ENCODE measurements around the gene TSR3.

Gene TSR3

DNA sequence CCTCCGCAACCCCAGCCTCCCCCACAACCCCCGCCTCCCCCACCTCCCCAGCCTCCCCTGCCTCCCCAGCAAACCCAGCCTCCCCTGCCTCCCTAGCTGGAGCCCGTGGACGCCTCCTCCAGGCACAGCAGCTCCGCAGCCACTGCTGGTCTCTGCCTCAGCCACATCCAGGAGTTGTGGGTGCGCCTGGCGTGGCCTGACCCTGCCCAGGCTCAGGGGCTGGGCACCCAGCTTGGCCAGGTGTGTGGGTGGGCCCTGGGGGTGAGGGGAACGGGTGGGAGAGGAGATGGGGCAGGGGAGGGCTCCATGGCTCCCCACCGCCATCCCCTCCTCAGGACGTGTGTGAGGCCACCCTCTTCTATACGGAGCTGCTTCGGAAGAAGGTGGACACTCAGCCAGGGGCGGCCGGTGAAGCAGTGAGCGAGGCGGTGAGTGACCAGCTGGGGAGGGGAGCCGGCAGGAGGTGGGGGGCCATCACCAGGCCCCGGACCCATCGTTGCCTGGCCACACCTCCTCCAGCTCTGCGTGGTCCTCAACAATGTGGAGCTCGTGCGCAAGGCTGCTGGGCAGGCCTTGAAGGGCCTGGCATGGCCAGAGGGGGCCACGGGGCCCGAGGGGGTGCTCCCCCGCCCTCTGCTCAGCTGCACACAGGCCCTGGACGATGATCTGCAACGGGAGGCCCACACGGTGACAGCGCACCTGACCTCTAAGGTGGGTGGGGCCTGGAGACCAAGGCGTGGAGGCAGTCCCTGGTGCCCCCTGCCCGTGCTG lies 5.8 kb downstream of the TSR3 start:
- no peaks in the 10 kb centered on the region for H3K9me2 ChIP-seq (replicated peaks; ENCODE audit: control insufficient read depth, low read length)
- peaks cover 6% of the 10 kb centered on the region for H3K79me2 ChIP-seq (ENCODE audit: control insufficient read depth, low read length)
- peaks cover 13% of the 10 kb centered on the region; the same call in 1 of the 2 replicates for H3K36me3 ChIP-seq (ENCODE audit: control insufficient read depth, low read length)
- no peaks in the 10 kb centered on the region for H3K27me3 ChIP-seq (ENCODE audit: control insufficient read depth, low read length)
- no peaks in the 10 kb centered on the region for H3K9me3 ChIP-seq (ENCODE audit: control insufficient read depth, insufficient read depth, low read length)
- peaks cover 27% of the 10 kb centered on the region for H3K4me1 ChIP-seq (ENCODE audit: control insufficient read depth, low read length)
- TF ChIP-seq EZH2phosphoT487 (IDR thresholded peaks at IDR 0.05; ENCODE audit: borderline replicate concordance, low read length), result no peak
- TF ChIP-seq, protein P1, sequence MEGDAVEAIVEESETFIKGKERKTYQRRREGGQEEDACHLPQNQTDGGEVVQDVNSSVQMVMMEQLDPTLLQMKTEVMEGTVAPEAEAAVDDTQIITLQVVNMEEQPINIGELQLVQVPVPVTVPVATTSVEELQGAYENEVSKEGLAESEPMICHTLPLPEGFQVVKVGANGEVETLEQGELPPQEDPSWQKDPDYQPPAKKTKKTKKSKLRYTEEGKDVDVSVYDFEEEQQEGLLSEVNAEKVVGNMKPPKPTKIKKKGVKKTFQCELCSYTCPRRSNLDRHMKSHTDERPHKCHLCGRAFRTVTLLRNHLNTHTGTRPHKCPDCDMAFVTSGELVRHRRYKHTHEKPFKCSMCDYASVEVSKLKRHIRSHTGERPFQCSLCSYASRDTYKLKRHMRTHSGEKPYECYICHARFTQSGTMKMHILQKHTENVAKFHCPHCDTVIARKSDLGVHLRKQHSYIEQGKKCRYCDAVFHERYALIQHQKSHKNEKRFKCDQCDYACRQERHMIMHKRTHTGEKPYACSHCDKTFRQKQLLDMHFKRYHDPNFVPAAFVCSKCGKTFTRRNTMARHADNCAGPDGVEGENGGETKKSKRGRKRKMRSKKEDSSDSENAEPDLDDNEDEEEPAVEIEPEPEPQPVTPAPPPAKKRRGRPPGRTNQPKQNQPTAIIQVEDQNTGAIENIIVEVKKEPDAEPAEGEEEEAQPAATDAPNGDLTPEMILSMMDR (IDR thresholded peaks at IDR 0.05; ENCODE audit: low read depth, low read length, poor library complexity, severe bottlenecking), result no peak
- no peak overlapping the region for H3K4me2 ChIP-seq (ENCODE audit: low read length)
- H3K27ac ChIP-seq (ENCODE audit: low read depth, low read length), result no peak overlapping the region
- no peaks in the 10 kb centered on the region for H3F3A ChIP-seq (ENCODE audit: control insufficient read depth, insufficient read depth)
- peaks cover 4% of the 10 kb centered on the region; the same call in 1 of the 2 replicates for H4K20me1 ChIP-seq (ENCODE audit: control insufficient read depth, insufficient read depth, low read depth, low read length)
- H3K4me3 ChIP-seq (ENCODE audit: low read length), result no peak overlapping the region

DNA sequence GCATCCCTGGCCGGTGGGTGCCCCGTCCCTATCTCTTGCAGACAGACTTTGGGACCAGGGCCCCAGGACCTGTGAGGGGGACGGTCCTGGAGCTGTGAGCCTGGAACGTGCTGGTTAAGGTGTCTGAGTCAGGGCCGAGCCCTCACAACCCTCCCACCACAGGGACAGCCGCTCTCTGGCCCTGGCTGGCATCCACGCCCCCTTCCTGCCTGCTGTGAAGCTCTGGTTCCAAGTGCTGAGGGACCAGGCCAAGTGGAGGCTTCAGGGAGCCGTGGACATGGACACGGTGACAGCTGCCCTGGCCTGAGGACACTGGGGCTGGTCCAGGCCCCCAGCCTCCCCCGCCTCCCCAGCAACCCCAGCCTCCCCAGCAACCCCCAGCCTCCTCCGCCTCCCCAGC lies 6.6 kb downstream of the TSR3 start:
- peaks cover 13% of the 10 kb centered on the region; the same call in 1 of the 2 replicates for H3K36me3 ChIP-seq (ENCODE audit: control insufficient read depth, low read length)
- no peaks in the 10 kb centered on the region for H3K79me2 ChIP-seq (ENCODE audit: control insufficient read depth, low read length)

DNA sequence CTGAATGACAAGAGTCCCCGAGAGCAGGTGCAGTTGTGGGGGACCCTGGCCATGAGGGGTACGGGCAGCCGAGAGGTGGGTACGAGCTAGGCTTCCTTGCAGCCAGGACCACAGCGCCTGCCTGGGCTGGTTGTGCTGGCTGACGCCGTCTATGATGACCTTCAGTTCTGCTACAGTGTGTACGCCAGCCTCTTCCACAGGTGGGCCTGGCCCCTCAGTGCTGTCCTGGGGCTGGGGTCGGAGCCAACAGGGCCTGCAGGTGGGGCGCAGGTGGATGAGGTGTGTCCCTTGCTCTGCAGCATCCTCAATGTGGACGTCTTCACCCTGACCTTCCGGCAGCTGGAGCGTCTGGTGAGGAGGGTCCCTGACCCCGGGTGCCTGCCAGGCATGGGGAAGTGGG lies 7.2 kb downstream of the TSR3 start:
- Histone ChIP-seq H3K27me3 (ENCODE audit: control insufficient read depth, low read length) (no peaks in the 10 kb centered on the region), H3K4me3 (ENCODE audit: low read length) (no peak overlapping the region), H3K27ac (ENCODE audit: low read depth, low read length) (no peak overlapping the region), H3K4me2 (ENCODE audit: low read length) (no peak overlapping the region), H4K20me1 (ENCODE audit: control insufficient read depth, insufficient read depth, low read depth, low read length) (peaks cover 4% of the 10 kb centered on the region; the same call in 1 of the 2 replicates), H3K9me2 (replicated peaks; ENCODE audit: control insufficient read depth, low read length) (no peaks in the 10 kb centered on the region), H3K36me3 (ENCODE audit: control insufficient read depth, low read length) (peaks cover 10% of the 10 kb centered on the region; the same call in 1 of the 2 replicates), H3F3A (ENCODE audit: control insufficient read depth, insufficient read depth) (no peaks in the 10 kb centered on the region), H3K4me1 (ENCODE audit: control insufficient read depth, low read length) (peaks cover 23% of the 10 kb centered on the region), H3K9me3 (ENCODE audit: control insufficient read depth, insufficient read depth, low read length) (peaks cover 6% of the 10 kb centered on the region; the same call in 1 of the 2 replicates), H3K79me2 (ENCODE audit: control insufficient read depth, low read length) (no peaks in the 10 kb centered on the region)
- TF ChIP-seq, protein P1 (IDR thresholded peaks at IDR 0.05; ENCODE audit: low read depth, low read length, poor library complexity, severe bottlenecking), result no peak
- TF ChIP-seq EZH2phosphoT487 (IDR thresholded peaks at IDR 0.05; ENCODE audit: borderline replicate concordance, low read length), result no peak

More for the DNA sequence above, 6.6 kb downstream of the TSR3 start:
- Histone ChIP-seq H3K4me1 (ENCODE audit: control insufficient read depth, low read length) (peaks cover 23% of the 10 kb centered on the region), H3K27ac (ENCODE audit: low read depth, low read length) (no peak overlapping the region), H3F3A (ENCODE audit: control insufficient read depth, insufficient read depth) (no peaks in the 10 kb centered on the region), H3K9me3 (ENCODE audit: control insufficient read depth, insufficient read depth, low read length) (peaks cover 2% of the 10 kb centered on the region; the same call in 1 of the 2 replicates), H3K4me3 (ENCODE audit: low read length) (no peak overlapping the region), H3K9me2 (replicated peaks; ENCODE audit: control insufficient read depth, low read length) (no peaks in the 10 kb centered on the region), H3K4me2 (ENCODE audit: low read length) (no peak overlapping the region), H3K27me3 (ENCODE audit: control insufficient read depth, low read length) (no peaks in the 10 kb centered on the region), H4K20me1 (ENCODE audit: control insufficient read depth, insufficient read depth, low read depth, low read length) (peaks cover 4% of the 10 kb centered on the region; the same call in 1 of the 2 replicates)
- TF ChIP-seq, protein P1 (IDR thresholded peaks at IDR 0.05; ENCODE audit: low read depth, low read length, poor library complexity, severe bottlenecking), result no peak
- no peak for TF ChIP-seq EZH2phosphoT487 (IDR thresholded peaks at IDR 0.05; ENCODE audit: borderline replicate concordance, low read length)
